ENCODE measurements around the gene TM9SF1. TPM values are rescaled to one million over a fixed set of nuclear protein-coding genes. Genes with fewer than 3 reads are reported as not detected.

Gene TM9SF1, protein sequence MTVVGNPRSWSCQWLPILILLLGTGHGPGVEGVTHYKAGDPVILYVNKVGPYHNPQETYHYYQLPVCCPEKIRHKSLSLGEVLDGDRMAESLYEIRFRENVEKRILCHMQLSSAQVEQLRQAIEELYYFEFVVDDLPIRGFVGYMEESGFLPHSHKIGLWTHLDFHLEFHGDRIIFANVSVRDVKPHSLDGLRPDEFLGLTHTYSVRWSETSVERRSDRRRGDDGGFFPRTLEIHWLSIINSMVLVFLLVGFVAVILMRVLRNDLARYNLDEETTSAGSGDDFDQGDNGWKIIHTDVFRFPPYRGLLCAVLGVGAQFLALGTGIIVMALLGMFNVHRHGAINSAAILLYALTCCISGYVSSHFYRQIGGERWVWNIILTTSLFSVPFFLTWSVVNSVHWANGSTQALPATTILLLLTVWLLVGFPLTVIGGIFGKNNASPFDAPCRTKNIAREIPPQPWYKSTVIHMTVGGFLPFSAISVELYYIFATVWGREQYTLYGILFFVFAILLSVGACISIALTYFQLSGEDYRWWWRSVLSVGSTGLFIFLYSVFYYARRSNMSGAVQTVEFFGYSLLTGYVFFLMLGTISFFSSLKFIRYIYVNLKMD
- 16.9 and 18.7 TPM in 2 replicates for polyA plus RNA-seq

DNA sequence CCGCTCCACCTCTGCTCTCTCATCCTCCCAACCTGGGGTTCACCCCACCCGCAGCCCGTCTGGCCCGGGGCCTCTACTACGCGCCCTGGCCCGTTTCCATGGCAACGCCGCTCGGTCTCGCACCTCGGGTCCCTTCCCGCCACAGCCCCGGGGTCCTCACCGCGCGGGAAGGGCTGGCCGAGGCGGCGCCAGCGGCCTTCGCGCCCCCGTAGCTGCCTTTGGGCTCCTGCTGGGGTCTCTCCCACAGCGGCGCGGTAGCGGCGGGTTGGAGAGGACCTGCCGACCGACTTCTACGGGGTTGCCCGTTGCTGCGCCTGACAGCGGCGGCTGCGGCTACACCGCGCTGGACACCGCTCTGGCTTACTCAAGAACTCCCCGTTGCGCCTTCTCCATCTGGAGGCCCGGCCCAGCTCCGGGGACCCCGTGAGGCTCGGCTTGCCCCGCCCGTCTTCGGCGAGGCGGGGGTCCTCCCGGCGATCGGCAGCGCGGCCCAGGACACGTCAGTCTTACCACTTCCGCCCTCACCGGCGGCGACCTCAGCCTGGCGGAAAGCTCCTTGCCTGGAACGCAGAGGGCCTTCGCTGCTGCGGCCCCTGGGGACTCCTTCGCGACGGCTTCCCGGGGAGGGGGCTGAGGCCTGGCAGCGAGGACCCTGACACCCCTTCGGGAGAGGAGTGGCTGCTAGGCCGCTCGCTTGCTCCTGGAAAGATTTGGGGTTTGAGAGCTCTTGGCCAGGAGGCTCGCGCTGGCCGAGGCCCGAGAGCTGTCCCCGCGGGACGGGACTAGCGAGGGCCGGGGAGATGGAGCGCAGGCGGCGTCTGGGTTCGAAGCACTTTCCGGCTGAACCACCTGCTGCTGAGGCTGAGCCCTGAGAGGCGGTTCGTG, at the start of gene TM9SF1:
TM9SF1 (minus strand) TSS at position 256 of the 885 bp plus-strand sequence. CDS start 422 bp downstream, outside the sequence.

DNA sequence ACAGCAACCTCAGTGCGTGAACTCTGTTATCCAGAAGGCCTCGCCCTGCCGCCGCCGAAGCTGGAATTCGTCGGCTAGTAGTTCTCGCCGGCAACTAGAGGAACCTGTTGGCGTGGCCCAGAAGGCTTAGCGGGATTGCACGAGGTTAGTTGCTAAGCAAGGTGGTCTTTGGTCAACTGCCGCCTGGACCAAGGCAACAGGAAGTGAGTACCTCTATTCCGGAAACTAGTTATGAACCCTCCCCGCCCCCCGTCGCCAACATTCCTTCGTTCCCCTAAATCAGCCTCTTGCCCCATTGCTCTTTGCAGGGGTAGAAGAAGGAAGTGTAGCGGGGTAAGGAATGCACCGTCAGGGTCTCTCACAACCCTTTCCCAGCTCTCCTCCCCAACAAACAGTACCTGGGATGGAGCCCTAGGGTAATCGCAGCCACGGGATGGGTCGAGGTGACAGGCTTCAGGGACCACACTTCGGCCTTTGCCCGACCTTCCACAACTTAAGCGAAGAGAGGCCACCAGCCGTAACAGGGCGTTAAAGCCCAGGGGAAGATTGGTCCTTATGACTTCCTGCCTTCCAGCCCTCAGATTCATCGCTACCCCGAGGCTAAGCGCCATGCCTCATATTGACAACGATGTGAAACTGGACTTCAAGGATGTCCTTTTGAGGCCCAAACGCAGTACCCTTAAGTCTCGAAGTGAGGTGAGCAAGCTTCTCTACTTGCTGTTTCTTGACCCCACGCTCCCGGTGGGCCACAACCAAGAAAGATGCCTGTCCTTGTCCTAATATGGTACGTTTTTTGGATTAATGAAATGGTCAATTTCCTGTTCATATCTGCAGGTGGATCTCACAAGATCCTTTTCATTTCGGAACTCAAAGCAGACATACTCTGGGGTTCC, 37.6 kb upstream of the TM9SF1 start, which contains the start of gene GMPR2:
GMPR2 (plus strand) TSS at position 285 of the 893 bp plus-strand sequence; CDS start at position 610, 325 bp downstream.

DNA sequence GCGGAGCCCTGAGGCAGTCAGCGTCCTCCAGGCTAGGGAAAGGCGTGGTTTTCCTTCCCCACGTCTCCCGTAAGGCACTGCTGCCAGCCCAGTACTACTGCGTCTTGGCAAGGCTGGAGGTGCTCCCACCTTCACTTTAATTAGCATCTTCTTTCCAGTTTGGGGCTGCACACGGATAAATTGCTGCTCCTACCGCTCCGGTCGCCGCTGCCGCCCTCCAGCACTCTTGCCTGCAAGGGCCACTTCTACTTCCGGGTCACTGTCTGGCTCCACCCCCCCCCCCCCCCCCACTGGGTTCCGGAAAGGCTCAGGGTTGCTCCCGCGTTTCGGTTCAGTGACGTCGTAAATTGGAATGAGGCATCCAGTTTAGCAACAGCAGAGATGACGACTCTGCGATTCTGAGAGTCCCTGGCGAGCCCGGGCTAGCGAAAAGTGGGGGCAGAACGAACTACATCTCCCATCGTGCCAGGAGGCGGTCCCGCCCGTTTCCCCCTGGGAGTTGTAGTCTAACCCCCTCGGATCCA, 36.9 kb upstream of the TM9SF1 start, which contains the start of gene NEDD8:
NEDD8 (minus strand) TSS at position 247 of the 524 bp plus-strand sequence; CDS start at position 147, 100 bp downstream.

DNA sequence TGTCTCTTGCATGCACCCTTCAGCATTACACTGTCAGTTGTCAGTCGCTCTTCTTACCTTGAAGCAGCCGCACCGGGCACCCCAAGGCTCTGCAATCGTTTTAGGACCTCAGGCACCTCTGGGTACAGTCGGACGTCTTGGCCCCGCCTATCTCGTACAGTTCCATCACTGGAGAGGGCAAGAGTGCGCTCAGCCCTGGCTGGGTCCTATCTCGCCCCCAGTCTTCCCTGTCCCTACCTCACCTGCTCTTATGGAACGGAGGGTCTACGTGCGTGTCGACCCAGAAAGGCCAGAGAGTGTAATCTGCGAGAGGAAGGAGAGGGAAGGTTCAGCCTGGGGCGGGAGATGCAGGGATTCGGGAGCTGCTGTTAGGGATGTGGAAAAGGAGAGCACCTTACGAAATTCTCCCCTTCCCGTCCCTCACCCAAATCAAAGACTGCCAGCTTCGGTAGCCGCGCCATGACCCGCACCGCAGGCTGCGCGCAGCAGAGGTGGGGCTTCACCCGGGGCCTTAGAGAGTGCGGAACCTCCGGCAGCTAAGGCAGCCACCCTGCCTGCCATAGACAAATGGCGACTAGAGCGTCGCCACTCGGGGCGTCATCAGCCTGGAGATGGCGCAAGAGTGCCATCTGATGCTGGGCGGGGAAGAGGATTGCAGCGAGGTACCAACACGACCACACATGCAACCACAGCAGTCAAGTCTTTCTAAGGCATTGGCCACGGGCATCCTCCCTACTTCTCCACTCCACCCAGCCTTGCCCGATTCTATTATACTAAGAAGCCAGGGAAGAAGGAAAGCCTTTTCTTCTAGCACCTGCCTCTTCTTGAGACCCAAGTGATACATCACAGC, 20.5 kb upstream of the TM9SF1 start, which contains the start of gene MDP1:
MDP1 (minus strand) TSS at position 572 of the 850 bp plus-strand sequence; CDS start at position 461, 111 bp downstream.

GRCh38 chr14:24212924-24213865, 18.0 kb upstream of the TM9SF1 start, which contains the start of gene CHMP4A:
Gene CHMP4A, minus strand, starts transcription at chr14:24213488. Its CDS starts 49 bp downstream, at chr14:24213439.

GRCh38 chr14:24188251-24189058, 6.8 kb downstream of the TM9SF1 start, which contains the start of gene IPO4:
Gene IPO4, minus strand, starts transcription at chr14:24188816. Its CDS starts 29 bp downstream, at chr14:24188787.

DNA sequence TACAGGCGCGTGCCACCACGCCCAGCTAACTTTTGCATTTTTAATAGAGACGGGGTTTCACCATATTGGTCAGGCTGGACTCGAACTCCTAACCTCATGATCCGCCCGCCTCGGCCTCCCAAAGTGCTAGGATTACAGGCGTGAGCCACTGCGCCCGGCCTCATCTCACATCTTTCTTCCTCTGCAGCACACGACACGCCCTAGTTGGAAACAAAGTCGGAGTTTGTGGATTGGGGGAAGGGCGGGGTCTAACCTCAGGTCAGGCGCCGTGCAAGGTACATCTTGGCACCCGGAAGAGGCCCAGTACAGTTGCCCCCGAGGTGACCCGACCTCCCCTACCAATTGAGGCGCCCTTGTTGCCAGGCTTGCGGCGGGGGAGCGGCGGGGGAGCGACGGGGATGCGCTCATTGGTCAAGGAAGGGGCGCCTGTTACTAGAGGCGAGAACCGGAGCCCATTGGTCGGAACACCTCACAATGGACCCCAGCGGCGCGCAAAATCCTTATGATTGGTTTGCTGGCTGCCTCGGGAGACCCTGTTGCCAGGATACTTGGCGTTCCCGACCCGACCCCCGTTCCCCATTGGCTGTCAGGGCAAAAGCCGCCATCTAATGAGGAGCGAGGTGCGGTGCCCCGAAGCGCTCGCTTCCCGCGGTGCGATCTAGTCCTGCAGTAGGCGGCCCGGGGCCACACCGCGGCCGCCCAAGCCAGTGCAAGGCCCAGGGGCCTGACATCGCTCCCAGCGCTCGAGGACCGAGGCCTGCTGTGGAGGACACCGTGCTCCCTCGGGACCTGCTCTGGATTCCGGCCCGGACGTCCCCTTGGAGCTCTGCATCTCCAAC, 23.6 kb downstream of the TM9SF1 start, which contains the start of gene REC8:
REC8 (plus strand) TSS at position 659 of the 839 bp plus-strand sequence. CDS start 473 bp downstream, outside the sequence.

DNA sequence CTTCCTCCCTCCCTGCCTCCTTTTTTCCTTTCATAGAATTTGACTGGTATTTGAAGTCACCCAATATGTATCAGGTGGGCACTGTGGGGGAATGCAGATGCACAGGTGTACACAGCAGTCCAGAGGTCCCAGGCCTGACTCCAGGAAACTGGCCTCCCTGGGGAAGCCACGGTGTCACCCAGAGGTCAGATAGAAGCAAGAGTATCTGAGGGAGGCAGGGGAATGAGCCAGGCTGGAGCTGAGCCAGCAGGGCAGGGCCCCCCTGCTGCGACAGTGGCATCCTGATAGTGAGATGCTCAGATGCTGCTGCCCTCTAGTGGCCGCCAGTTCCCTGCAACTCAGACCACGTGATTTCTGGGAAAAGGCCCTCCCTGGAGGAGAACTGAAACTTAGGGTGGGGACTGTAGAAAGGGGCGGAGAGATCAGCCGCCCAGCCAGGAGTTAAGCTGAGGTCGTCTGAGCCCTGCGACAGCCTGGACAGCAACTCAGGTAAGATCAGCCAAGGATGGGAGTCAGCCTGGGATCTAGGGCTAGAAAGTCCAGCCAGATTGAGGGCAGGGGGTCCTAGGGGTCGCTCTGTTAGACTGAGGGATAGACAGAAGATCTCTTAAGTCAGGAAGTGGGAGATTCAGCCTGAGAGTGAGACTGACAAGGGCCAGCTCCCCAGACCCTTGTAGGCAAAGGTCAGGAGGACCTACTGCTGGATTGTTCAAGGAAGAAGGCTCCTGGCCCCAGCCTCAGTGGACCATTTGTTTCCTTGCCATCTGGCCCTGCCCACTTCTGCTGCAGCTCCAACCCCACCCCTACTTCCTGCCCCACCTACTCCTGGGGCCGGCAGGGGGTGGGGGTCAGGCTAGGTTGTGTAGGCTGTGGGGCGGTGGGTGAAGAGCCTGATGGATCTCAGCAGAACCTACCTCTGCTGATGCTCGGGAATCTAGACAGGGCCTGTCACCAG, 34.1 kb downstream of the TM9SF1 start, which contains the start of gene IRF9:
IRF9 (plus strand) TSS at position 416 of the 955 bp plus-strand sequence. CDS start 880 bp downstream, outside the sequence.

GRCh38 chr14:24146978-24147760, 48.1 kb downstream of the TM9SF1 start, which contains the start of gene RNF31:
Gene RNF31, plus strand, starts transcription at chr14:24147498. Its CDS starts 201 bp downstream, at chr14:24147699.

DNA sequence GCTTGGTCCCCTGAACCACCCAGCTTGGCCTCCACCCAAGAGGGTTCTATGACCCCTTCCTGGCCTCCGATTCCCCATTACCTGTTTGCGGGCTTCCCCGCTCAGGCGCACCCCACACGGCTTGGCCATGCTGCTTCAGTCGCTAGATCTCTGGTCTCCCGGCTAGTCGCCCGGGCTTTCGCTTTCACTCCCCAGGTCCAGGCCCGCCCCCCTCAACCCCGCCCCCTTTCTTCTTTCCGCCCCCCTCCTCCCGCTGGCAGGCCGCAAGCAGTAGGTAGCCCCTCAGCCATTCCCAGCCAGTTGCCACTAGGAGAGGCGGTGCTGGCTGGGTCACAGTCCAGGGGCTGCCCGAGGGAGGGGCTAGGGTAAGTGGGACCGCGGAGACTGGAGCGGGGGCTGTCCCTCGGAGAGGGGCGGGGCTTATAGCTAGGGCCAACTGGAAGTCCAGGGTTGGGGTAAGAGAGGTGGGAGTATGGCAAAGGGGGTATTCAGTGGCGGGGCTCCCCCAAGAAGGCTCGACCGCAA, 48.7 kb downstream of the TM9SF1 start, which contains the start of gene PSME2:
PSME2 (minus strand) TSS at position 158 of the 525 bp plus-strand sequence; CDS start at position 129, 29 bp downstream.

GRCh38 chr14:24141097-24141880, 54.0 kb downstream of the TM9SF1 start, which contains the start of gene EMC9:
Gene EMC9, minus strand, starts transcription at chr14:24141591. Its CDS starts 287 bp downstream, at chr14:24141304.

